HEK293 (cell line): Measurements from ENCODE around the gene NEURL4.

Experiments
- CTCF ChIA-PET: fragments of 350-600 bp; formaldehyde crosslinking; extraction: SDS; loops from one replicate; lab custom pipeline; 2021; ENCODE audit warnings: antibody characterized with exemption; lab: Yijun Ruan, JAX
- POLR2A ChIA-PET: fragments of 300-600 bp; formaldehyde crosslinking; extraction: SDS; loops from one replicate; lab custom pipeline; 2020; ENCODE audit warnings: antibody characterized with exemption, inconsistent platforms; lab: Yijun Ruan, JAX
- H3K27ac ChIP-seq: fragments of 200-500 bp; sonication (Bioruptor generic); 2 replicates; pipeline ENCODE4 v1.5.1; 2014; ENCODE audit warnings: low read depth, low read length, control low read depth, inconsistent platforms; ENCODE audit errors: extremely low read depth
- H3K36me3 ChIP-seq, 2 experiments: fragments of 200-500 bp in 1 of 2; sonication (Bioruptor generic) in 1 of 2; 1 replicate in 1 of 2; 2 replicates in 1 of 2; pipeline ENCODE4 v1.5.1; 2014 to 2017; ENCODE audit warnings: inconsistent platforms in 2 of 2, low read length in 2 of 2; ENCODE audit not compliant: control insufficient read depth in 2 of 2, insufficient read depth in 1 of 2
- H3K4me1 ChIP-seq: fragments of 200-500 bp; sonication (Bioruptor generic); 2 replicates; pipeline ENCODE4 v1.5.1; 2014; ENCODE audit warnings: mild to moderate bottlenecking, low read length, inconsistent platforms; ENCODE audit not compliant: control insufficient read depth, insufficient read depth
- H3K4me3 ChIP-seq: 2 replicates; pipeline ENCODE4 v1.5.1; 2011; ENCODE audit warnings: low read depth, mild to moderate bottlenecking, control low read depth, low read length, moderate library complexity
- H3K9me3 ChIP-seq: fragments of 200-500 bp; sonication (Bioruptor generic); 2 replicates; pipeline ENCODE4 v1.5.1; 2014; ENCODE audit warnings: low read depth, low read length, inconsistent platforms; ENCODE audit not compliant: control insufficient read depth, insufficient read depth
- CTCF ChIP-seq: fragments of 450-650 bp; formaldehyde crosslinking; IDR thresholded peaks from 2 replicates; pipeline ENCODE4 v1.5.1; 2016; ENCODE audit warnings: missing biosample characterization, missing genetic modification characterization
- GFI1B ChIP-seq: fragments of 450-650 bp; formaldehyde crosslinking; IDR thresholded peaks from 2 replicates; pipeline ENCODE4 v1.5.1; 2016; ENCODE audit warnings: missing biosample characterization, missing genetic modification characterization
- GLIS2 ChIP-seq: fragments of 450-650 bp; formaldehyde crosslinking; IDR thresholded peaks from 2 replicates; pipeline ENCODE4 v1.5.1; 2016; ENCODE audit warnings: missing biosample characterization, missing genetic modification characterization
- KLF8 ChIP-seq: fragments of 450-650 bp; formaldehyde crosslinking; IDR thresholded peaks from 2 replicates; pipeline ENCODE4 v1.5.1; 2016; ENCODE audit warnings: missing biosample characterization, missing genetic modification characterization
- OSR2 ChIP-seq: fragments of 450-650 bp; formaldehyde crosslinking; IDR thresholded peaks from 2 replicates; pipeline ENCODE4 v1.5.1; 2016; ENCODE audit warnings: missing biosample characterization, missing genetic modification characterization
- OVOL3 ChIP-seq: fragments of 450-650 bp; formaldehyde crosslinking; IDR thresholded peaks from 2 replicates; pipeline ENCODE4 v1.5.1; 2016; ENCODE audit warnings: missing biosample characterization, missing genetic modification characterization
- TRIM28 ChIP-seq: IDR thresholded peaks from 2 replicates; pipeline ENCODE4 v1.6.1; 2011; ENCODE audit warnings: low read length, control low read depth, borderline replicate concordance
- ZBTB17 ChIP-seq: fragments of 450-650 bp; formaldehyde crosslinking; IDR thresholded peaks from 2 replicates; pipeline ENCODE4 v1.5.1; 2016; ENCODE audit warnings: missing biosample characterization, missing genetic modification characterization
- ZFHX2 ChIP-seq: fragments of 450-650 bp; formaldehyde crosslinking; conservative IDR thresholded peaks from 2 replicates; pipeline ENCODE4 v1.5.1; 2016; ENCODE audit warnings: missing biosample characterization, missing genetic modification characterization
- ZFP41 ChIP-seq: fragments of 450-650 bp; formaldehyde crosslinking; IDR thresholded peaks from 2 replicates; pipeline ENCODE4 v1.5.1; 2016; ENCODE audit warnings: missing biosample characterization, missing genetic modification characterization, borderline replicate concordance
- ZIC2 ChIP-seq: fragments of 450-650 bp; formaldehyde crosslinking; IDR thresholded peaks from 2 replicates; pipeline ENCODE4 v1.5.1; 2016; ENCODE audit warnings: missing biosample characterization, missing genetic modification characterization
- ZNF146 ChIP-seq: fragments of 450-650 bp; formaldehyde crosslinking; IDR thresholded peaks from 2 replicates; pipeline ENCODE4 v1.5.1; 2016; ENCODE audit warnings: missing biosample characterization, missing genetic modification characterization
- ZNF155 ChIP-seq: fragments of 450-650 bp; formaldehyde crosslinking; IDR thresholded peaks from 2 replicates; pipeline ENCODE4 v1.5.1; 2016; ENCODE audit warnings: missing biosample characterization, missing genetic modification characterization
- ZNF335 ChIP-seq: fragments of 450-650 bp; formaldehyde crosslinking; conservative IDR thresholded peaks from 2 replicates; pipeline ENCODE4 v1.5.1; 2016; ENCODE audit warnings: missing biosample characterization, missing genetic modification characterization
- ZNF518A ChIP-seq: fragments of 450-650 bp; formaldehyde crosslinking; conservative IDR thresholded peaks from 2 replicates; pipeline ENCODE4 v1.5.1; 2016; ENCODE audit warnings: low read depth, missing biosample characterization, missing genetic modification characterization
- ZNF529 ChIP-seq: fragments of 450-650 bp; formaldehyde crosslinking; IDR thresholded peaks from 2 replicates; pipeline ENCODE4 v1.5.1; 2017; ENCODE audit warnings: missing genetic modification characterization, missing biosample characterization; ENCODE audit not compliant: insufficient replicate concordance
- ZNF548 ChIP-seq: fragments of 450-650 bp; formaldehyde crosslinking; IDR thresholded peaks from 2 replicates; pipeline ENCODE4 v1.5.1; 2016; ENCODE audit warnings: missing biosample characterization, missing genetic modification characterization
- ZNF549 ChIP-seq: fragments of 450-650 bp; IDR thresholded peaks from 2 replicates; pipeline ENCODE4 v1.5.1; 2018; ENCODE audit warnings: missing biosample characterization, missing genetic modification characterization, mild to moderate bottlenecking, inconsistent platforms, moderate library complexity
- ZNF571 ChIP-seq: fragments of 450-650 bp; formaldehyde crosslinking; IDR thresholded peaks from 2 replicates; pipeline ENCODE4 v1.5.0; 2017; ENCODE audit warnings: missing biosample characterization, missing genetic modification characterization
- ZNF610 ChIP-seq: fragments of 450-650 bp; formaldehyde crosslinking; IDR thresholded peaks from 2 replicates; pipeline ENCODE4 v1.5.1; 2016; ENCODE audit warnings: missing biosample characterization, missing genetic modification characterization, borderline replicate concordance
- ZNF645 ChIP-seq: fragments of 450-650 bp; formaldehyde crosslinking; IDR thresholded peaks from 2 replicates; pipeline ENCODE4; 2016; ENCODE audit warnings: missing biosample characterization, missing genetic modification characterization
- ZNF670 ChIP-seq: fragments of 450-650 bp; formaldehyde crosslinking; IDR thresholded peaks from 2 replicates; pipeline ENCODE4 v1.5.1; 2016; ENCODE audit warnings: missing biosample characterization, missing genetic modification characterization, low read depth
- ZNF704 ChIP-seq: fragments of 450-650 bp; formaldehyde crosslinking; IDR thresholded peaks from 2 replicates; pipeline ENCODE4 v1.5.1; 2016; ENCODE audit warnings: missing biosample characterization, missing genetic modification characterization
- ZNF707 ChIP-seq: fragments of 450-650 bp; formaldehyde crosslinking; IDR thresholded peaks from 2 replicates; pipeline ENCODE4 v1.5.1; 2016; ENCODE audit warnings: missing biosample characterization, missing genetic modification characterization
- ZNF830 ChIP-seq: fragments of 450-650 bp; IDR thresholded peaks from 2 replicates; pipeline ENCODE4 v1.5.0; 2018; ENCODE audit warnings: missing biosample characterization, missing genetic modification characterization, low read depth, mild to moderate bottlenecking, moderate library complexity
- TF ChIP-seq, protein P1 (sequence below): fragments of 450-650 bp; formaldehyde crosslinking; IDR thresholded peaks from 2 replicates; pipeline ENCODE4 v1.5.1; 2016; ENCODE audit warnings: missing biosample characterization, missing genetic modification characterization

Gene NEURL4

GRCh38 chr17:7356756-7357155 is 27.6 kb upstream of the NEURL4 start:
- H3K4me1 ChIP-seq, result peaks cover 3% of the 10 kb centered on the region
- no peak for TF ChIP-seq ZNF610 (tag by site-specific recombination)
- TF ChIP-seq ZNF529 (tag by site-specific recombination), result no peak
- TF ChIP-seq ZBTB17 (tag by site-specific recombination), result no peak
- TF ChIP-seq ZFP41 (tag by site-specific recombination), result no peak
- no peak for TF ChIP-seq CTCF (tag by site-specific recombination)
- no peak for TF ChIP-seq ZFHX2 (tag by site-specific recombination)
- no peak for TF ChIP-seq KLF8 (tag by site-specific recombination)
- no peak for TF ChIP-seq ZNF146
- TF ChIP-seq GFI1B, result no peak
- TF ChIP-seq ZNF518A (tag by site-specific recombination), result no peak
- no peak for TF ChIP-seq ZNF830 (tag by site-specific recombination)
- H3K4me3 ChIP-seq, result no peak overlapping the region
- no peak overlapping the region for H3K27ac ChIP-seq
- CTCF ChIA-PET, result interaction anchor here (0.7 to 4.3 kb wide), 29 partner anchors 9 to 332 kb away, joined by 3 to 87 read pairs (median 8); partner anchors contain the start of genes CHRNB1, FGF11, SENP3 and SLC35G6
- POLR2A ChIA-PET, result interaction anchor here (0.6 to 3.4 kb wide), 7 partner anchors 27 to 312 kb away, joined by 3 to 29 read pairs (median 6); partner anchors contain the start of gene TMEM256
- no peaks in the 10 kb centered on the region for H3K9me3 ChIP-seq
- no peaks in the 10 kb centered on the region for H3K36me3 ChIP-seq

- Histone ChIP-seq H3K27ac (no peak overlapping the region), H3K36me3 (no peaks in the 10 kb centered on the region), H3K9me3 (no peaks in the 10 kb centered on the region), H3K4me1 (peaks cover 5% of the 10 kb centered on the region), H3K4me3 (no peak overlapping the region)
- CTCF ChIA-PET, result interaction anchor here (0.6 to 4.3 kb wide), 49 partner anchors 10 to 1881 kb away, joined by 3 to 87 read pairs (median 6); partner anchors contain the start of genes ACAP1, CHRNB1, FGF11 and NEURL4
- POLR2A ChIA-PET, result interaction anchor here (0.9 to 3.4 kb wide), 11 partner anchors 26 to 227 kb away, joined by 3 to 29 read pairs (median 4); partner anchors contain the start of genes CHRNB1, MPDU1, PLSCR3 and TMEM256
- TF ChIP-seq ZNF670 (tag by site-specific recombination) (no peak), TRIM28 (no peak), ZNF571 (tag by site-specific recombination) (no peak), ZNF549 (tag by site-specific recombination) (no peak), ZNF548 (tag by site-specific recombination) (no peak), OSR2 (no peak), ZNF335 (tag by site-specific recombination) (peak; percentile 82), GLIS2 (tag by site-specific recombination) (peak; percentile 84), ZNF707 (tag by site-specific recombination) (no peak), ZNF704 (tag by site-specific recombination) (no peak), ZBTB17 (tag by site-specific recombination) (peak; percentile 68), ZIC2 (tag by site-specific recombination) (peak; percentile 65), ZNF155 (tag by site-specific recombination) (no peak), OVOL3 (no peak), ZNF645 (tag by site-specific recombination) (no peak)
- TF ChIP-seq, protein P1, sequence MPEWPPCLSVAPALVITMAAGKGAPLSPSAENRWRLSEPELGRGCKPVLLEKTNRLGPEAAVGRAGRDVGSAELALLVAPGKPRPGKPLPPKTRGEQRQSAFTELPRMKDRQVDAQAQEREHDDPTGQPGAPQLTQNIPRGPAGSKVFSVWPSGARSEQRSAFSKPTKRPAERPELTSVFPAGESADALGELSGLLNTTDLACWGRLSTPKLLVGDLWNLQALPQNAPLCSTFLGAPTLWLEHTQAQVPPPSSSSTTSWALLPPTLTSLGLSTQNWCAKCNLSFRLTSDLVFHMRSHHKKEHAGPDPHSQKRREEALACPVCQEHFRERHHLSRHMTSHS, result no peak
Observed at GRCh38 chr17:7356072-7356549, 27.0 kb upstream of the NEURL4 start.
